KG1 (cell line): Measurements from ENCODE around the gene SRPX.

ENCODE experiments used
- DNase-seq: peaks from one replicate; lab custom pipeline; 2025; lab: John Stamatoyannopoulos, UW

The SRPX gene

DNA sequence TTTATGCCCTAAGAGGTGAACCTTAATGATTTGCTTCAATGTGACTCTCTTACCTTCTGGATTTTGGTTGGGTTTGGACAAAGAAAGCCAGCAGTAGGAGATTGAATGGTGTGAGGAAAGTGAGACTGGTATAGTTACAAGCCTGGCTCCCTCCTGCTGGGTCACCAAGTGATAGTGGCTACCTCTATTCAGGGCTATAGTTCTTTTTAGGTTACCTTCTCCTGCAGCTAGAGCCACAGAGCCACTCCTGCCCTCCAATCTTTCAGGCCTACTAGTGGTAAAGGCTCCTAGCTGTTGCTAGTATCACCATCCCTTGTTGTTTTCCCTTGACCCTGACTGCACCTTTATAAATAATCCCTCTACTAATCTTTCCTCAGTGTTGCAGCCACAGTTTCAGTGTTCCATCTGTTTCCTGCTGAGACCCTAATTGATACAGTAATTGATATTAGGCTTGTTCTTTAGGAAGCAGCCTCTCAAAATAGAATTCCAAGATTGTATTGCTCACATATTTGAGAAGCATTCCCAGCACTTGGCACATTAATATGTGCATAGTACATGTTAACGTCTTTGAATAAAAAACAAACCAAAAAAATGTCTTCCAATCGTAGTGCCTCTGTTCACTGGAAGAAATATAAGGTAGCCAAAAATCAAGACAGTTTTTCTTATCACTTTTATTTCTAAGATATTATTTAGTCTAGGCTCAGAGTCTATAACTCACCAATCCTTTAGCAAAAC is 82.3 kb downstream of the SRPX start:
- no peak for DNase-seq

DNA sequence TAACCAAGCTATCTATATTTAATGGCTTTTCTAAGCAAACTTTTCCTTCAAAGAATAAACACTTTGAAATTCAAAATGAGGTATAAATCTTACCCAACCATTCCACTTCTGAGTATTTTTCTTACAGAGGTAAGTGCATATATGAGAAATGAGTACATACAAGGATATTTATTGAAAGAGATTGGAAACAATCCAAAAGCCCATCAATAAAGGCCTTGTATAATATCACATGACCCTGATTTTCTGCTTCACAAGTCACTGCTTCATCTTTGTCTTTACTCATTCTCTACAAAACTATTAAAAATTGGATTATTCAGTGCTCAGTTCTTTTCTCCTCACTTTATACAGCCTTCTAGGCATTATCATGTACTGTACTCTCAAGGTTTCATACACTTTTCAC is 91.3 kb downstream of the SRPX start:
- no peak for DNase-seq

DNA sequence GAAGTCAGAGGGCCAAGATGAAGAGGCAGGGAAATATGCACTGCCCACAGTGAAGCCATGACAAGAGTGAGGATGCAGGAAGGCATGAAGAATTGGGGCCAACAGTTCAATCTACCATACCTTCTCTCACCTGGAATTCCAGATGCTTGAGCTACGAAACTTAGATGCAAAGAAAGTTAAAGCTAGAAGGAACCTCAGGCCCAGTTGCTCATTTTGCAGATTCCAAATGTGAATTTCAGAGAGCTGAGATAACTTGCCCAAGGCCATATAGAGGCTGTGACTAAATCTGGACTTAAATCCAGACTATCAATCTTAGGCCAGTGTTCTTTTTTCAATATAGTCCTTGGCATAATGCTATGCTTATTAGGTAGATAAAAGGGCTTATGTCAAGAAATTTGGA is 92.7 kb downstream of the SRPX start:
- DNase-seq, result no peak

- no peak for DNase-seq
Observed at GRCh38 chrX:38126179-38126578, 94.5 kb downstream of the SRPX start.

DNA sequence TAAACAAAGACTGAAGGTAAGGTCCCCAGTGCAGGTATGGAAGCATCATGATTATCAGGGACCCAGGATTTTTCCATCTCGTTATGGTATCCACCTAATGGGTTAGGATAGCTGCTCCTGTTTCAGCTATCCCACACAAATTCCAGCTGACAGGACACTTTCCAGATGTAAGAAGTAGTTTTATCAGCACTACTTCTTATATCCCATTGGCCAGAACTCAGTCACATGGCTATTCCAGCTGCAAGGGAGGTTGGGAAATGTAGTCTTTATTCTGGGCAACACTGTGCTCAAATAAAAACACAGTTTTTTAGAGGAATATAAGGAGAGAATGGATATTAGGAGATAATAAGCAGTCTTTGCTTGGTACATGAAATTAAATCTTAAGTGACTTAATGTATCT is 96.7 kb downstream of the SRPX start:
- DNase-seq, result no peak

DNA sequence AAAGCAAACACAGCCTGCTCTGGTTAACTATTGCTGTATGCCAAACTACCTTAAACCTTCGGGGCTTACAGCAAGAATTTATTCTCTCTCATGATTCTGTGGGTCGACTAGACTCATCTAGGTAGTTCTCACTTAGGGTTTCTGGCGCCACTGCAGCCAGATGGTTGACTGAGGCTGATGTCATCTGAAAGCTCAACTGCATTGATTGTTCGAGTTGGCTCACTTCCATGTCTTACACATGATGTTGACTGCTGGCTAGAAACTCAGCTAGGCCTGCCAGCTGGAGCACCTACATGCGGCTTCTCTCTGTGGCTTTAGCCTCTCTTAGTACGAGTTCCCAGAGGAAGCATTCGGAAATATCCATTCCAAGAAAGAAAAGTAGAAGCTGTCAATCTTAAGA is 103.2 kb downstream of the SRPX start:
- DNase-seq, result no peak

- DNase-seq, result no peak
Observed at GRCh38 chrX:38116706-38117105, 104.0 kb downstream of the SRPX start.

- no peak for DNase-seq
Observed at GRCh38 chrX:38112566-38112965, 108.1 kb downstream of the SRPX start.

DNA sequence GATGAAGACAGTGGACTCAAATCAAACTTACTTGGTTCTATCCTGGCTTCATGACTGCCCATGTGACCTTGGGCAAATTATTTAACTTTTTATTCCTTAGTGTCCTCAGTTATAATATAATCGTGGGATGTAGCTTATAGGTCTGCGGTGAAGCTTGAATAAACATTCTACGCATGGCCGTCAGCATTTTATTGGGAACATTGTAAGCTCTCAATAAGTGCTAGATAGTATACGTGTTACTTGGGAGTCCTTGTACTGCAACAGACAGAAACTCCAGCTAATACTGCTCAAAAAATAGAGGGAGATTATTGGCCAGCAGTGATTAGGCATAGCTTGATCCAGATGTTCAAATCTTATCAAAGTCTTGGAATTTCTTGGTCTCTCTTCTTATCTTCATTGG is 109.5 kb downstream of the SRPX start:
- DNase-seq, result no peak

DNA sequence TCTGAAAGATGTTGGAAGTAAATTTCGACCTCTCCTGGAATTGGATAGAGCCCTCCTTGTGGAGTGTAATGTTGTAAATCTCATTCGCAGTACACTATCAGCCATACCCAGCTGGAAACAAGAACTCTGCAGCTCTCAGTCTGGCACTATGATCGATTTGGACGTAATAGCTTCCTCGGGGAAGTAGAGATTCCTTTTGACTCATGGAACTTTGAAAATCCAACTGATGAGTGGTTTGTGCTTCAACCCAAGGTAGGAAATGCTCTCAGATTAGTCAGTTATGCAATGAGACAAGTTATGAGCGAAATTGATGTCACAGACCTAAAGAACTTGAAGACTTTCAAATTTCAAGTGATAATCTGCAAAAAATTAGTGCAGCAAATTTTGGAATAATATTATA is 110.4 kb downstream of the SRPX start:
- no peak for DNase-seq

DNA sequence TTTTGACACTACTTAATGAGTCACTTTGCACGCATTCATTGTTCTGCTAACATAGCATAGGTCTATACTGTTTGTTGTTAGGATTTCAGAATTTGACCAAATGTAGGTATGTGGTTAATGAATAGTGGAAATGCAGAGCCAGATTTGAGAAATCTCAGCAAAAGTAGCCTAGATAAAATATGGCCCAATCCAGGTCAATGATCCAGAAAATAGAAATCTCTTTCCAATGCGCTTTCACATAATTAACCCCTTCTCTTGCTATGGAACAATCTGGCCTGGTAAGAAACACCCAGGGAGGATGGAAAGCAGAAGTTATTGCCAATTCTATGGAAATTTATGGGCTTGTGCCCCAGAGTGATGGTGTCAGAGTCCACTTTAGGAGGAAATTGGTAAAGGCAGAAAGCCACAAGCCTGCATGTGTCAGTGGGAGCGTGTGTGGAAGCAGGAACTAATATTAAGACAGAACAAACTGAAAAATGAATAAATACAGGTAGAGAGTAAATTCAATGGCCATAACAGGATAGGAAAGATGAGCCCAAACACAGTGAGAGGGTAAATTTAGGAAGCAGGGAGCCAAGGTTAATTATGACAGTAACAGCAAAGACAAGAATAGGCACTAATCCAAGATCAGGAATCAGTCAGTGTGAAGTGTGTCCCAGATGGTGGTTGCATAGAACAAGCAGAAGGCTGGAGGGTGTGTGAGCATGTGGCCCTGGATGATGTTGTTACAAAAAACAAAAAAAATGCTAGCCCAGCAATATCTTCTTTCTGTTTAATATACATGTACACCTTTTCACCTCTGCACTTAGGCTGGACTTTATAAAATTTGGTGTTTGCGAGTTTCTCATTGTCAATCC is 111.4 kb downstream of the SRPX start:
- no peak for DNase-seq

DNA sequence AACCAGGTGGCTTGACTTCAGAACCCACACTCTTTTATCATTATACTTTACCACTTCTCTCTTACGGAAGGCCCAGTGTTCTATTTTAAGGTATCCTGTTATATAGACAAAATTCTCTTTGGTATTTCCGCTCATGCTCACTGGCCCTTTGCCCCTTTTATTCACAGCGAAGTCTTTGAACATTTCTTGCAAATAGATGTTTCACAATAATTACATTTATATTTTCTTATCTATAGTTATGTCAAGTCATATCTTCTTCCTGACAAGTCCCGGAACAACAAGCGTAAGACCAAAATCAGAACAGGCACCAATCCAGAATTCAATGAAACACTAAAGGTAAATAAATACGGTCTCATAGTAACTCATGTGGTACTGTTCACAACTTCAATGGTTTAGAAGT is 112.3 kb downstream of the SRPX start:
- DNase-seq, result no peak

DNA sequence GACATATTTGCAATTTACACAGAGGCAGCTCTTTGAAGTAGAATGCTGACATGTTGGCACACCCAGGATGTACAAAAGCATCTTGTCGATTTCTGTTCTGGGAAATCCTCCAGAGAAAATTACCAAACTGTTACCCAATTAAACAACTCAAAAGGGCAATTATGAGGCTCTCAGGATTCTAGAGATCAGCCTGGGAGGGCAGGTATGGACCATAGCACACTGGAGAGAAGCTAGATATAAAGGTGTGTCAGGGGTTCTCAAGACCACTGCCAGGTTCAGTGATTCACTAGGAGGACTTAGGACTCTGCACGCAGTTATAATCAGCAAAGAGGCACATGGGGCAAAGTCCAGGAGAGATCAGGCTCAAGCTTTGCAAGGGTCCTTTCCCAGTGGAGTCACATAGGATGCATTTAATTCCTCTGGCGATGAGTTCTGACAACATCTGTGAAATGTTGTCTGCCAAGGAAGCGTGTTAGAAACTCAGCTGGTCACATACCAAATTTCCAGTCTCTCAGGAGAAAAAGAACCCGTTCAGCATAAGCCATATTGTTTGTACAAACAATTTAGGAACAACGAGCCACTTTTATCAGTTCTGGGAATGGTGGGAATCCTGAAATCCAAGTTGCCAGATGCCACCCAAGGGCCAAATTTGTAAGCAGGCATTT is 113.5 kb downstream of the SRPX start:
- no peak for DNase-seq

- DNase-seq, result no peak
Observed at GRCh38 chrX:38105216-38105725, 115.4 kb downstream of the SRPX start.

DNA sequence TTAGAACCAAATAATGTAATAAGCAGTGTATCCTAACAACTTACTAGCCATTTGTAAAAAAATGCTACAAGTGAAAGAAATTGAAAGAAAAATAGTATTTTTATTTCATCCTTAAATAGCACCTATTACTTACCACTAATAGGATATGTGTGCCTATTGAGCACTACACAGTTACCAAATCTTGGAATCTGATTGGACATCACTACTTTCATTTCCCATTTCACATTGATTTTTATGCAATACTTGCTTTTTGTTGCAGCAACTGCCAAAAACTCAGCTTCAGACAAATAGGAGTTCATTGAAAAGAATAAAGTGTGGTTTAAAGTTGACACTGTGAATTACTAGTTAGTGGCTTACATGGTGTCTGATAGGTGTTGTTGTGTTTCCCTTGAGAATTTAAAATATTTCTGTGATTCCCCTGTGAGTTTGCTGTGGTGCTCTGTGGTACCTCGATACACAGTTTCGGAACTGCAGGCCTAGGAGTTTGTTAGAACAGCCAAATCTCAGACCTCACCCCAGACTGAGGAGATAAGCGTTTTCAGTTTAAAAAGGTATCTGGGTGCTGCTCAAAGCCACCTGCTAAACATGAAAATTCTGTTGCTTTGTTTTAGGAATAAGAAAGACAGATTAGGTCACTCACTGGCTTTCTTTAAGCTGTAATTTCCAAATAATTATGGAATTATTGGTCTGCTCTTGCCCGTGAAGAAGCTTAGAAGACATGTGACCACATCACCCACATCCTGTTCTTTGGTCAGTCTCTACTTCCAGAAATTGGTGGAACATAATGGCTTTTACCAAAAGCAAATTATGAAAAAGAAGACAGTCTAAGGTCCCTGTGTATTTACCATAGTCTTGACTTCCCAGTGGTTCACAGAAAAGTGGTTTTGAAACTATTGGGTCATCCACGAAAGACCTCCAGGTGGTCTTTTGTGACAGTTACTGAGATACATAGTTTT is 116.5 kb downstream of the SRPX start:
- no peak for DNase-seq

GRCh38 chrX:38102875-38103274 is 117.8 kb downstream of the SRPX start:
- no peak for DNase-seq

DNA sequence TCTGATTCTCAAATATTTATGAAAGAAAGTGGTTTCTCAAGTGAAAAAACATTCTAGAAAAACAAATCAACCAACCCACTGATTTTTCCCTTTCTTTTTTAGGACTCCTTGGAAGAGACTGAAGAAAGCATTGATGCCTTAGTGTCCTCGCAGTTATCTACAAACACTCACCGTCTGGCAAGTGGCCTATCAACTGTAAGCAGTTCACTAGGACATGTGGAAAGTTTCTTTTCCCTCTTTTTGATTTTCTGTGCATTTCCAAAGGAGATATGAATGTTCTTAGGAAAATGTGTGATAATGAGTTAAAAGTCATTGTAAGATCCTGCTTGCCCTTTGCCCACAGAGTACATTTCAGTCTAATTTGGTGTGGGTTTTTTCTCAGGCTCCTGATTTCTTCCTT is 118.4 kb downstream of the SRPX start:
- no peak for DNase-seq

- no peak for DNase-seq
Observed at GRCh38 chrX:38099688-38100087, 121.0 kb downstream of the SRPX start.
